DND-41 (cell line): ENCODE data around the gene CDK15.

Experiments used
- ATAC-seq: fragments of 200-7000 bp; cut with Tn5 transposase; 3 replicates; pipeline ENCODE4 v1.9.1; 2021; ENCODE audit warnings: low read depth; ENCODE audit not compliant: insufficient read depth
- DNase-seq: peaks from one replicate; pipeline ENCODE4 v3.0.0-alpha.2; 2020
- H2AFZ ChIP-seq: 2 replicates; pipeline ENCODE4 v1.6.0; 2012; ENCODE audit warnings: low read depth, low read length
- H3K27ac ChIP-seq: 2 replicates; pipeline ENCODE4 v1.5.1; 2012; ENCODE audit warnings: low read length, inconsistent platforms
- H3K27me3 ChIP-seq: fragments of 200-600 bp; sonication (generic); 2 replicates; pipeline ENCODE4 v1.6.0; 2012; ENCODE audit warnings: low read length, mild to moderate bottlenecking, inconsistent platforms; ENCODE audit not compliant: insufficient read depth, poor library complexity
- H3K36me3 ChIP-seq: 2 replicates; pipeline ENCODE4 v1.5.1; 2012; ENCODE audit warnings: low read length, inconsistent platforms; ENCODE audit not compliant: insufficient read depth
- H3K4me1 ChIP-seq: 2 replicates; pipeline ENCODE4 v1.5.1; 2012; ENCODE audit warnings: mild to moderate bottlenecking, low read length; ENCODE audit not compliant: insufficient read depth
- H3K4me2 ChIP-seq: 2 replicates; pipeline ENCODE4 v1.6.0; 2012; ENCODE audit warnings: mild to moderate bottlenecking, moderate library complexity, low read length, inconsistent platforms; ENCODE audit not compliant: insufficient read depth
- H3K4me3 ChIP-seq, 2 experiments: fragments of 200-600 bp in 1 of 2; shearing (Covaris generic) in 1 of 2; 2 replicates each; pipeline ENCODE4 v1.5.1; 2012 to 2016; ENCODE audit warnings: inconsistent platforms in 2 of 2, low read length in 2 of 2, mild to moderate bottlenecking in 2 of 2, low read depth in 1 of 2, moderate library complexity in 1 of 2
- H3K79me2 ChIP-seq: 2 replicates; pipeline ENCODE4 v1.6.0; 2012; ENCODE audit warnings: low read length, inconsistent platforms; ENCODE audit not compliant: insufficient read depth
- H3K9ac ChIP-seq: 2 replicates; pipeline ENCODE4 v1.6.0; 2012; ENCODE audit warnings: low read depth, mild to moderate bottlenecking, inconsistent platforms, low read length, moderate library complexity
- H3K9me3 ChIP-seq: 2 replicates; pipeline ENCODE4 v1.5.1; 2012; ENCODE audit warnings: low read length, moderate library complexity, mild to moderate bottlenecking, inconsistent platforms; ENCODE audit not compliant: insufficient read depth, severe bottlenecking
- H4K20me1 ChIP-seq: 2 replicates; pipeline ENCODE4 v1.6.0; 2012; ENCODE audit warnings: low read length; ENCODE audit not compliant: insufficient read depth
- EZH2 ChIP-seq: IDR thresholded peaks from 3 replicates; pipeline ENCODE4 v1.6.1; 2012; ENCODE audit warnings: borderline replicate concordance, low read depth, mild to moderate bottlenecking, moderate library complexity, low read length, inconsistent platforms; ENCODE audit not compliant: severe bottlenecking
- TF ChIP-seq, protein P1 (sequence below): IDR thresholded peaks from 2 replicates; pipeline ENCODE4 v1.5.1; 2012; ENCODE audit warnings: borderline replicate concordance, low read length, moderate library complexity, mild to moderate bottlenecking; ENCODE audit not compliant: poor library complexity, severe bottlenecking; ENCODE audit errors: extremely low read depth

The CDK15 gene

DNA sequence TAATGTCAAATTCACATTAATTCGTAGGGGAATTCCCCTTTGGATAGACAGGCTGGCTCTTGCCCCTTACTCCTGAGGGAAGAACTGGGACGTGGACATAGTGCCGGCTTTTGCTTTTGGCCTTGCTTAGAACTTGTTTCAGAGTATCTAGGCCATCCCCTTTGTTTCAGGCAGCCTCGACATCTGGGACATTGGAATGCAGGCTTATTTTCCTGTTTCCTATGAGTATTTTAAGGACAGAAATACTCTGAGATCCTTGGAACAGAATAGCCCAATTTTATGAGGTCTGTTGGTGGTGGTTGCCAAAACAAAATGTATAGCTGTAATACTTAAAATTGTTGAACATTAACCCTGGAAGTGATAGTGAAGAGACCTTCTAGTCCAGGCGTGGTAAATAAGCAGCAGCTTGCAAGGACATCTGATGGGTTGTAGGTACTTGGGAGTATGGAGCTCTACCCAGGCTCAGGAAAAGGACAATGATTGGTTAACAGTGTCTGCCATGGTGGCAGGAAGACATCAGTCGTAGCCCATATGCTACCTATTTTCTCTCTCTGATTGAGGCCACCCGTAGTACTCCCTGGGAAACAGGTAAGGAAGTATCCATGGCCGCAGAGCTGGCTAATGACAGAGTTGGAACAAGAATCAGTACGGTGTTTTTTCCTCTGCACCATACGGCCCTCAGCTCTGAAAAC, 112.4 kb downstream of the CDK15 start:
- H2AFZ ChIP-seq: no peak overlapping the region
- no peak for DNase-seq

DNA sequence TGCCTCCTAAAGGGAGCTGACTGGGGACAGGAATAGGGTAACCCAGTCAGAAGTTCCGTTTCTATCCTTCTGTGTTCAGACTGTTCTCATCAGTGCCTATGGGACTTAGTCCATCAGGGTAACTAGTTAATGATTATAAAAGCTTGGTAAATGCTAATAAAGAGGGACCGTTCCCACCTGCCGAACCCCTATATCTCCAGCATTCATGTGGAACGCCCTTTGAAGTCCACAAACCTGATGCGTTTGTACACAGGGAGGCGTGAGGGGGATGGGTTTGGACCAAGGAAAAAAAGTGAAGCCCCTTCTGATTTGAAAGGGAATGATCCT, 112.9 kb downstream of the CDK15 start:
- Histone ChIP-seq H3K27me3 (no peaks in the 10 kb centered on the region), H4K20me1 (no peaks in the 10 kb centered on the region), H3K9me3 (no peaks in the 10 kb centered on the region), H3K4me3 (no peak overlapping the region), H3K4me2 (no peak overlapping the region), H3K36me3 (no peaks in the 10 kb centered on the region), H3K9ac (no peak overlapping the region), H3K4me1 (no peaks in the 10 kb centered on the region), H2AFZ (no peak overlapping the region), H3K79me2 (no peaks in the 10 kb centered on the region), H3K27ac (no peak overlapping the region)
- ATAC-seq (no peak), DNase-seq (no peak)
- TF ChIP-seq, protein P1, sequence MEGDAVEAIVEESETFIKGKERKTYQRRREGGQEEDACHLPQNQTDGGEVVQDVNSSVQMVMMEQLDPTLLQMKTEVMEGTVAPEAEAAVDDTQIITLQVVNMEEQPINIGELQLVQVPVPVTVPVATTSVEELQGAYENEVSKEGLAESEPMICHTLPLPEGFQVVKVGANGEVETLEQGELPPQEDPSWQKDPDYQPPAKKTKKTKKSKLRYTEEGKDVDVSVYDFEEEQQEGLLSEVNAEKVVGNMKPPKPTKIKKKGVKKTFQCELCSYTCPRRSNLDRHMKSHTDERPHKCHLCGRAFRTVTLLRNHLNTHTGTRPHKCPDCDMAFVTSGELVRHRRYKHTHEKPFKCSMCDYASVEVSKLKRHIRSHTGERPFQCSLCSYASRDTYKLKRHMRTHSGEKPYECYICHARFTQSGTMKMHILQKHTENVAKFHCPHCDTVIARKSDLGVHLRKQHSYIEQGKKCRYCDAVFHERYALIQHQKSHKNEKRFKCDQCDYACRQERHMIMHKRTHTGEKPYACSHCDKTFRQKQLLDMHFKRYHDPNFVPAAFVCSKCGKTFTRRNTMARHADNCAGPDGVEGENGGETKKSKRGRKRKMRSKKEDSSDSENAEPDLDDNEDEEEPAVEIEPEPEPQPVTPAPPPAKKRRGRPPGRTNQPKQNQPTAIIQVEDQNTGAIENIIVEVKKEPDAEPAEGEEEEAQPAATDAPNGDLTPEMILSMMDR: no peak
- no peak for TF ChIP-seq EZH2

More for the DNA sequence above, 112.4 kb downstream of the CDK15 start:
- H3K9ac ChIP-seq: no peak overlapping the region
- H3K4me1 ChIP-seq: no peaks in the 10 kb centered on the region
- no peak for ATAC-seq
- H3K27me3 ChIP-seq: no peaks in the 10 kb centered on the region
- no peaks in the 10 kb centered on the region for H4K20me1 ChIP-seq
- no peaks in the 10 kb centered on the region for H3K36me3 ChIP-seq
- H3K27ac ChIP-seq: no peak overlapping the region
- TF ChIP-seq, protein P1: no peak
- no peak for TF ChIP-seq EZH2
- no peaks in the 10 kb centered on the region for H3K9me3 ChIP-seq
- H3K79me2 ChIP-seq: no peaks in the 10 kb centered on the region
- no peak overlapping the region for H3K4me2 ChIP-seq
- no peak overlapping the region for H3K4me3 ChIP-seq

DNA sequence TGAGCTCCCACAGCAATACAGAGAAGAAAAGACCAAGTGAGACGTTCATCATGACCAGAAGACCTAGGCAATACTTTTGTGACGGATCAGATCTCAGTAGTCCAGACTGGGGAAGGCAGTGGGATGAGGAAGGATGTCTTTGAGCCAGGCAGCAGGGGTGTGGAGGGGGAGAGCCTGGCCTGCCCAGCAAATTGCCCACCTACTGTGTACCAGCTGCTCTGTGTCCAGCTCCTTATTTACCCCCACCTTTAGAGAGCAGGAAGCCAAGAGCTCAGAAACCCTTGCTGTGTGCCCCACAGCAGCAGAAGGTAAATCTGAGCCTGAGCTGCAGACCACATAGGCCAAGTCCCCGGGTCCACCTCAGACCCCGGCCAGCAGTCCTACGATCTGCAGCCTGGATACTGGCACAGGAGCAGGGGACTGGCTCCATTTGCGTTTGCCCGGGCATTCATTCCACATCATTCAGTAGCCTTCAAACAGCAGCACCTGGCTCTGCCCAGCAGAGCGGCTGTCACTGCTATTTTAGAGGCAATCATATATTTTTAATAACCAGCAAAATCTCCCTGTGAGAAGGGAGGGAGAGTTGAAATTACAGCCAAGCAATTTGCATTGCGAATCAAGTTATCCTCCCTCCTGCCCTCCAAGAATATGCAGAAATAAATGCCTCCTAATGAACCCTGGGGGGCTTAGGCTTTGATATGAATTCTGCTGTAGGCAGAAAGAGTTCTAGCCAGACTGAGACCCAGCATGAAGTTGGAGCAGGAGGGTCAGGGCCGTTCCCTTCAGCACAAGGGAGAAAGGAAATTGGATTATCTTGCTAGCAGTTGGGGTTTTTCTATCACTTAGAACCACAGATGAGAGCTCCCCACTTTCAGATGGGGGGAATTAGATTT, 117.3 kb downstream of the CDK15 start:
- H4K20me1 ChIP-seq: no peaks in the 10 kb centered on the region
- H3K36me3 ChIP-seq: no peaks in the 10 kb centered on the region
- no peak overlapping the region for H3K9ac ChIP-seq
- H3K27ac ChIP-seq: no peak overlapping the region
- H3K9me3 ChIP-seq: no peaks in the 10 kb centered on the region
- no peaks in the 10 kb centered on the region for H3K79me2 ChIP-seq
- no peak overlapping the region for H2AFZ ChIP-seq
- no peaks in the 10 kb centered on the region for H3K4me1 ChIP-seq
- ATAC-seq (no peak), DNase-seq (no peak)
- TF ChIP-seq, protein P1: no peak
- TF ChIP-seq EZH2: no peak
- H3K4me3 ChIP-seq: no peak overlapping the region
- no peaks in the 10 kb centered on the region for H3K27me3 ChIP-seq
- no peak overlapping the region for H3K4me2 ChIP-seq
